HCT116 (cell line): Measurements from ENCODE around the gene NACC2. TPM values are rescaled to one million over a fixed set of nuclear protein-coding genes. Genes with fewer than 3 reads are reported as not detected.

Experiments used
- ATAC-seq: fragments of 200-7000 bp; cut with Tn5 transposase; 2 replicates; pipeline ENCODE4 v1.9.1; 2020; ENCODE audit warnings: mild to moderate bottlenecking, moderate library complexity
- BruUV-seq: library from RNA; stranded (reverse); fragments of 400-500 nt; replicated peaks from 2 replicates; lab custom pipeline; 2021; lab: Mats Ljungman, UMichigan
- CTCF ChIA-PET: fragments of 300-600 bp; sonication (Branson Sonifier 250); formaldehyde crosslinking; loops from one replicate; lab custom pipeline; 2021; ENCODE audit warnings: antibody characterized with exemption; lab: Charles Lee
- POLR2A ChIA-PET: fragments of 300-600, 350-600 bp; sonication (Branson Sonifier 250); formaldehyde crosslinking; loops from one replicate; lab custom pipeline; 2021; ENCODE audit warnings: antibody characterized with exemption; lab: Charles Lee
- RAD21 ChIA-PET, 2 experiments: fragments of 300-600 bp; sonication (Branson Sonifier 250); formaldehyde crosslinking; loops; one replicate each; lab custom pipeline; 2023; ENCODE audit warnings: low total read pairs in 2 of 2; ENCODE audit not compliant: uncharacterized antibody in 2 of 2, unreplicated experiment in 2 of 2, low non-redundant PET in 1 of 2; lab: Charles Lee
- DNase-seq: peaks from one replicate; pipeline ENCODE4 v3.0.0-alpha.2; 2010; ENCODE audit warnings: low read depth, low spot score
- H2AFZ ChIP-seq: fragments of 200-600 bp; shearing (Covaris generic), sonication (generic); 2 replicates; pipeline ENCODE4 v1.6.1; 2017; ENCODE audit warnings: low read depth, mixed run types, mixed read lengths, antibody characterized with exemption, low read length; ENCODE audit not compliant: poor library complexity, severe bottlenecking
- H3K27ac ChIP-seq: 2 replicates; pipeline ENCODE4 v1.5.1; 2012; ENCODE audit warnings: low read depth, low read length
- H3K27me3 ChIP-seq: fragments of 200-600 bp; sonication (generic); 2 replicates; pipeline ENCODE4 v1.6.1; 2016; ENCODE audit warnings: mixed run types, low read length, mixed read lengths; ENCODE audit not compliant: insufficient read depth
- H3K36me3 ChIP-seq, 2 experiments: fragments of 200-500 bp in 1 of 2; fragments of 200-600 bp in 1 of 2; sonication (Bioruptor generic) in 1 of 2; sonication (generic) in 1 of 2; 2 replicates each; pipeline versions ENCODE4 v1.5.1 to v1.6.1; 2014 to 2016; ENCODE audit warnings: low read length in 2 of 2, inconsistent platforms in 1 of 2, mixed read lengths in 1 of 2, mixed run types in 1 of 2; ENCODE audit not compliant: insufficient read depth in 2 of 2, control insufficient read depth in 1 of 2
- H3K4me1 ChIP-seq, 2 experiments: fragments of 200-600 bp in 1 of 2; sonication (generic) in 1 of 2; 2 replicates each; pipeline versions ENCODE4 v1.5.1 to v1.6.1; 2012 to 2017; ENCODE audit warnings: low read length in 2 of 2, inconsistent platforms in 1 of 2, mild to moderate bottlenecking in 1 of 2, mixed read lengths in 1 of 2, mixed run types in 1 of 2, moderate library complexity in 1 of 2; ENCODE audit not compliant: insufficient read depth in 2 of 2, control insufficient read depth in 1 of 2
- H3K4me2 ChIP-seq: fragments of 200-600 bp; sonication (generic); 2 replicates; pipeline ENCODE4 v1.6.1; 2017; ENCODE audit warnings: mixed run types, low read length, mixed read lengths
- H3K4me3 ChIP-seq, 2 experiments: fragments of 200-600 bp in 1 of 2; sonication (generic) in 1 of 2; replicated peaks in 1 of 2; 2 replicates each; pipeline ENCODE4 v1.5.1; 2011 to 2016; ENCODE audit warnings: low read length in 2 of 2, control low read depth in 1 of 2, low read depth in 1 of 2, mild to moderate bottlenecking in 1 of 2, mixed read lengths in 1 of 2, mixed run types in 1 of 2
- H3K79me2 ChIP-seq: fragments of 200-600 bp; sonication (generic); 2 replicates; pipeline ENCODE4 v1.6.1; 2017; ENCODE audit warnings: mild to moderate bottlenecking, mixed run types, low read length, moderate library complexity, mixed read lengths; ENCODE audit not compliant: insufficient read depth
- H3K9ac ChIP-seq: fragments of 200-600 bp; sonication (generic); 2 replicates; pipeline ENCODE4 v1.6.1; 2016; ENCODE audit warnings: low read length, mixed read lengths
- H3K9me2 ChIP-seq: fragments of 200-600 bp; sonication (generic), shearing (Covaris generic); 2 replicates; pipeline ENCODE4 v1.6.1; 2017; ENCODE audit warnings: mixed run types, mild to moderate bottlenecking, moderate library complexity; ENCODE audit not compliant: insufficient read depth
- H3K9me3 ChIP-seq, 2 experiments: fragments of 200-500 bp in 1 of 2; fragments of 200-600 bp in 1 of 2; sonication (Bioruptor generic) in 1 of 2; sonication (generic) in 1 of 2; 2 replicates each; pipeline ENCODE4 v1.6.1; 2014 to 2017; ENCODE audit warnings: low read length in 2 of 2, mixed read lengths in 2 of 2, inconsistent platforms in 1 of 2, low read depth in 1 of 2, mild to moderate bottlenecking in 1 of 2, mixed run types in 1 of 2, moderate library complexity in 1 of 2; ENCODE audit not compliant: control insufficient read depth in 1 of 2, insufficient read depth in 1 of 2
- H4K20me1 ChIP-seq: fragments of 200-600 bp; sonication (generic), shearing (Covaris generic); 2 replicates; pipeline ENCODE4 v1.6.1; 2017; ENCODE audit warnings: mixed run types, mild to moderate bottlenecking, moderate library complexity; ENCODE audit not compliant: insufficient read depth
- CBX3 ChIP-seq: IDR thresholded peaks from 2 replicates; pipeline ENCODE4 v1.6.1; 2012; ENCODE audit warnings: low read depth
- CEBPB ChIP-seq: IDR thresholded peaks from 2 replicates; pipeline ENCODE4 v1.6.1; 2012; ENCODE audit warnings: low read depth
- EGR1 ChIP-seq: IDR thresholded peaks from 2 replicates; pipeline ENCODE4 v1.6.1; 2012; ENCODE audit warnings: low read depth
- POLR2A ChIP-seq: IDR thresholded peaks from 2 replicates; pipeline ENCODE4 v1.7.0; 2011; ENCODE audit warnings: borderline replicate concordance; ENCODE audit not compliant: insufficient read depth, insufficient read length; ENCODE audit errors: extremely low read depth
- POLR2AphosphoS5 ChIP-seq: IDR thresholded peaks from 2 replicates; pipeline ENCODE4 v1.6.1; 2011; ENCODE audit warnings: mild to moderate bottlenecking, low read depth, low read length, moderate library complexity
- SIN3A ChIP-seq: IDR thresholded peaks from 2 replicates; pipeline ENCODE4 v1.6.1; 2012; ENCODE audit warnings: low read depth
- SP1 ChIP-seq: IDR thresholded peaks from 2 replicates; pipeline ENCODE4 v1.6.1; 2012; ENCODE audit warnings: low read depth
- SRF ChIP-seq: IDR thresholded peaks from 2 replicates; pipeline ENCODE4 v1.6.1; 2012; ENCODE audit warnings: low read depth
- YY1 ChIP-seq: IDR thresholded peaks from 2 replicates; pipeline ENCODE4 v1.6.1; 2011; ENCODE audit warnings: low read length, low read depth, moderate library complexity, mild to moderate bottlenecking; ENCODE audit not compliant: insufficient replicate concordance; ENCODE audit errors: extremely low read depth
- ZFX ChIP-seq: fragments of 450-650 bp; IDR thresholded peaks from 2 replicates; pipeline ENCODE4 v1.6.1; 2017
- intact Hi-C: fragments of 100-400 bp; cut with micrococcal nuclease; formaldehyde crosslinking; loops from 2 replicates; pipeline ENCODE4 v1.10.0; 2022
- total RNA-seq: library from RNA; stranded (reverse); gene quantifications from one replicate; pipeline ENCODE4 v1.2.1, GENCODE V29; 2021; ENCODE audit not compliant: unreplicated experiment
- TF ChIP-seq, protein P1 (sequence below): IDR thresholded peaks from 2 replicates; pipeline ENCODE4 v1.6.1; 2012
- TF ChIP-seq, protein P2 (sequence below): IDR thresholded peaks from 2 replicates; pipeline ENCODE4 v1.6.1; 2011; ENCODE audit warnings: mild to moderate bottlenecking, low read length, moderate library complexity; ENCODE audit not compliant: insufficient replicate concordance; ENCODE audit errors: extremely low read depth
- TF ChIP-seq, protein P3 (sequence below): IDR thresholded peaks from 2 replicates; pipeline ENCODE4 v1.6.1; 2012
- TF ChIP-seq, protein P4 (sequence below): IDR thresholded peaks from 2 replicates; pipeline ENCODE4 v1.6.1; 2012; ENCODE audit warnings: low read depth

Gene NACC2
- total RNA-seq, 1 experiment from 2014 or later = 27.8 TPM

DNA sequence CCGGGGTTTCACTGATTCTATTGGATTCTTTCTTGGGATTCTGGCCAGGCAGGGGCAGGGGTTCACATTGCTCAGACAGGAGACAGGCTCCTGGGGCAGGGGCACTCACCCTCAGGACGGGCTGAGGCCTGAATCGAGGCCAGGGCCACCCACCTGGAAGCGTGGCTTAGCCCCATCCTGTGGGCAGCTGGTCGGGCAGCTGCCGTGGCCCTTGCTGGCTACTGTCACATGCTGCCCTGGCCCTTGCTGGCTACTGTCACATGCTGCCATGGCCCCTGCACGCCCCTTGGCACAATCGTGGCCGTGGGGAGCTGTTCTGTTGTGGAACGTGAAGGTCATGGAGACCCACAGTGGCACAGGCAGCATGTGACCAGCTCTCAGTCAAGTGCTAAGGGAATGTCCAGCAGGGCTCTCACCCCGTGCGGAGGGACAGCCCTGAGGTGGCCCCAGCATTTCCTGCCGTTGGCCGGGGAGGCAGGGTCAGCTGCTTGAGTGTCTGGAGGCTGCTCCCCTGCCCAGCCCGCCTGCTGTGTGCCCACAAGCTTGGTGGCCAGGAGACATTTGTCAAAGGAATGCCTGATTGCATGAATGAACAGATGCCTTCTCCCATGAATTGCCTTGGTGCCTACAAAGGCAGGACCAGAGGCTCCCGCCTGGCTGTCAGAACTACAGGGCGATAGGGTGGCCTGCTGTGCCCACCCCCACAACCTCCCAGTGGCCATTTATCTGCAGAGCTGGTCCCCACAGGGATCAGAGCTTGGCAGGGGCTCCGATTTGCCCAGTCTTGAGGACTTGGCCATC lies 40.4 kb upstream of the NACC2 start:
- Histone ChIP-seq H3K4me1 (peaks cover 6 to 34% of the 10 kb centered on the region in 2 experiments; a peak in 3 of 4 replicates), H3K79me2 (no peaks in the 10 kb centered on the region), H3K9me3 (no peaks in the 10 kb centered on the region), H4K20me1 (no peaks in the 10 kb centered on the region), H3K9me2 (no peaks in the 10 kb centered on the region), H2AFZ (no peak overlapping the region), H3K9ac (no peak overlapping the region), H3K27ac (no peak overlapping the region), H3K27me3 (no peaks in the 10 kb centered on the region)
- CTCF ChIA-PET = no interaction called here
- no TSS peak for BruUV-seq
- intact Hi-C loops = loop anchor here (5.0 kb wide), 1 partner anchor 168 kb away; no protein-coding TSS in a partner anchor
- DNase-seq = no peak
- POLR2A ChIA-PET = no interaction called here
- no peak for ATAC-seq
- TF ChIP-seq, protein P1, sequence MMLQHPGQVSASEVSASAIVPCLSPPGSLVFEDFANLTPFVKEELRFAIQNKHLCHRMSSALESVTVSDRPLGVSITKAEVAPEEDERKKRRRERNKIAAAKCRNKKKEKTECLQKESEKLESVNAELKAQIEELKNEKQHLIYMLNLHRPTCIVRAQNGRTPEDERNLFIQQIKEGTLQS = no peak
- no peak for TF ChIP-seq CBX3
- TF ChIP-seq, all 23 proteins: peak for 0
- Histone ChIP-seq H3K4me2 (no peak overlapping the region), H3K36me3 (no peaks in the 10 kb centered on the region), H3K4me3 (no peak overlapping the region)
- RAD21 ChIA-PET = no interaction called here

DNA sequence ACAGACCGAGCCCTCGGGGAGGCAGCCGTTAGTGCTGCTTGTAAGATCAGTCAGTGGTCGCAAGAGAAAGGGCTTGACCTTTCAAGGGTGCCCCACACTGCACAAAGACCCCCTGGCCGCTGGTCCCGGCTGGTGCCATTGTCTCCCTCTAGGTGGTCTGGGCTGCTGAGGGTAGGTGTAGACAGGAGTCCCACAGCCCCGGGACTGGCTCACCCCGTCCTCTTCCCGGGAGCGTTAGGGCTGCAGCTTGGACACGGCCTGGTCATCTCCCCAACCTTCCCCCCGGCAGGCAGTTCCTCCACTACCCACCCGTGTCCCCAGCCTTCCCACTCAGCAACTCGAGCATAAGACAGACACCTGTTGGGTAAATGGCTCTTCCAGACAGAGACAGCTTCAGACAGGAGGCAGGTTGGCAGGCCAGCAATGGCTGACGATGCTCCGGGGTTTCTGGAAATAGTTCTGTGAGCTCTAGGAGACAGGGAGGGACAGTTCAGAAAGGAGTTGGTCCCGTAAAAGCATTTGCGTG lies 38.9 kb upstream of the NACC2 start:
- POLR2A ChIA-PET = no interaction called here
- TF ChIP-seq SP1 (no peak), SIN3A (no peak), ZFX (no peak), YY1 (no peak), POLR2A (no peak), CEBPB (no peak), EGR1 (no peak), POLR2AphosphoS5 (no peak), SRF (no peak), CBX3 (no peak)
- TF ChIP-seq, protein P2, sequence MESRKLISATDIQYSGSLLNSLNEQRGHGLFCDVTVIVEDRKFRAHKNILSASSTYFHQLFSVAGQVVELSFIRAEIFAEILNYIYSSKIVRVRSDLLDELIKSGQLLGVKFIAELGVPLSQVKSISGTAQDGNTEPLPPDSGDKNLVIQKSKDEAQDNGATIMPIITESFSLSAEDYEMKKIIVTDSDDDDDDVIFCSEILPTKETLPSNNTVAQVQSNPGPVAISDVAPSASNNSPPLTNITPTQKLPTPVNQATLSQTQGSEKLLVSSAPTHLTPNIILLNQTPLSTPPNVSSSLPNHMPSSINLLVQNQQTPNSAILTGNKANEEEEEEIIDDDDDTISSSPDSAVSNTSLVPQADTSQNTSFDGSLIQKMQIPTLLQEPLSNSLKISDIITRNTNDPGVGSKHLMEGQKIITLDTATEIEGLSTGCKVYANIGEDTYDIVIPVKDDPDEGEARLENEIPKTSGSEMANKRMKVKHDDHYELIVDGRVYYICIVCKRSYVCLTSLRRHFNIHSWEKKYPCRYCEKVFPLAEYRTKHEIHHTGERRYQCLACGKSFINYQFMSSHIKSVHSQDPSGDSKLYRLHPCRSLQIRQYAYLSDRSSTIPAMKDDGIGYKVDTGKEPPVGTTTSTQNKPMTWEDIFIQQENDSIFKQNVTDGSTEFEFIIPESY = no peak
- TF ChIP-seq, protein P3, sequence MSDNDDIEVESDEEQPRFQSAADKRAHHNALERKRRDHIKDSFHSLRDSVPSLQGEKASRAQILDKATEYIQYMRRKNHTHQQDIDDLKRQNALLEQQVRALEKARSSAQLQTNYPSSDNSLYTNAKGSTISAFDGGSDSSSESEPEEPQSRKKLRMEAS = no peak
- TF ChIP-seq, protein P4, sequence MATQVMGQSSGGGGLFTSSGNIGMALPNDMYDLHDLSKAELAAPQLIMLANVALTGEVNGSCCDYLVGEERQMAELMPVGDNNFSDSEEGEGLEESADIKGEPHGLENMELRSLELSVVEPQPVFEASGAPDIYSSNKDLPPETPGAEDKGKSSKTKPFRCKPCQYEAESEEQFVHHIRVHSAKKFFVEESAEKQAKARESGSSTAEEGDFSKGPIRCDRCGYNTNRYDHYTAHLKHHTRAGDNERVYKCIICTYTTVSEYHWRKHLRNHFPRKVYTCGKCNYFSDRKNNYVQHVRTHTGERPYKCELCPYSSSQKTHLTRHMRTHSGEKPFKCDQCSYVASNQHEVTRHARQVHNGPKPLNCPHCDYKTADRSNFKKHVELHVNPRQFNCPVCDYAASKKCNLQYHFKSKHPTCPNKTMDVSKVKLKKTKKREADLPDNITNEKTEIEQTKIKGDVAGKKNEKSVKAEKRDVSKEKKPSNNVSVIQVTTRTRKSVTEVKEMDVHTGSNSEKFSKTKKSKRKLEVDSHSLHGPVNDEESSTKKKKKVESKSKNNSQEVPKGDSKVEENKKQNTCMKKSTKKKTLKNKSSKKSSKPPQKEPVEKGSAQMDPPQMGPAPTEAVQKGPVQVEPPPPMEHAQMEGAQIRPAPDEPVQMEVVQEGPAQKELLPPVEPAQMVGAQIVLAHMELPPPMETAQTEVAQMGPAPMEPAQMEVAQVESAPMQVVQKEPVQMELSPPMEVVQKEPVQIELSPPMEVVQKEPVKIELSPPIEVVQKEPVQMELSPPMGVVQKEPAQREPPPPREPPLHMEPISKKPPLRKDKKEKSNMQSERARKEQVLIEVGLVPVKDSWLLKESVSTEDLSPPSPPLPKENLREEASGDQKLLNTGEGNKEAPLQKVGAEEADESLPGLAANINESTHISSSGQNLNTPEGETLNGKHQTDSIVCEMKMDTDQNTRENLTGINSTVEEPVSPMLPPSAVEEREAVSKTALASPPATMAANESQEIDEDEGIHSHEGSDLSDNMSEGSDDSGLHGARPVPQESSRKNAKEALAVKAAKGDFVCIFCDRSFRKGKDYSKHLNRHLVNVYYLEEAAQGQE = no peak

More for the DNA sequence above, 38.9 kb upstream of the NACC2 start:
- Histone ChIP-seq H4K20me1 (no peaks in the 10 kb centered on the region), H3K9me3 (no peaks in the 10 kb centered on the region), H3K27me3 (no peaks in the 10 kb centered on the region), H3K4me2 (no peak overlapping the region; the same call in 1 of the 2 replicates), H3K4me3 (no peak overlapping the region), H3K27ac (no peak overlapping the region), H3K4me1 (peaks cover 6 to 34% of the 10 kb centered on the region in 2 experiments; a peak in 3 of 4 replicates), H3K9ac (no peak overlapping the region), H3K9me2 (no peaks in the 10 kb centered on the region), H3K79me2 (no peaks in the 10 kb centered on the region), H3K36me3 (no peaks in the 10 kb centered on the region), H2AFZ (no peak overlapping the region)
- RAD21 ChIA-PET = no interaction called here
- CTCF ChIA-PET = no interaction called here
- no peak for ATAC-seq
- no peak for DNase-seq
- intact Hi-C loops = loop anchor here (2.0 kb wide), 1 partner anchor 149 kb away; no protein-coding TSS in a partner anchor
- BruUV-seq = no TSS peak
